Hepatocyte (in vitro differentiated cells): ENCODE results near the gene ANAPC2. TPM values are rescaled to one million over a fixed set of nuclear protein-coding genes. Genes with fewer than 3 reads are reported as not detected.

Experiments used
- DNase-seq: peaks from one replicate; pipeline ENCODE4 v3.0.0-alpha.2; 2016; ENCODE audit warnings: low spot score
- H2AFZ ChIP-seq: fragments of 200-600 bp; sonication (generic); 2 replicates; pipeline ENCODE4 v1.6.0; 2016; ENCODE audit warnings: antibody characterized with exemption, mild to moderate bottlenecking
- H3K27ac ChIP-seq: fragments of 200-600 bp; sonication (generic); 2 replicates; pipeline ENCODE4 v1.5.1; 2016; ENCODE audit warnings: mild to moderate bottlenecking
- H3K27me3 ChIP-seq: fragments of 200-600 bp; sonication (generic); 2 replicates; pipeline ENCODE4 v1.6.1; 2016
- H3K36me3 ChIP-seq: fragments of 200-600 bp; sonication (generic); replicated peaks from 2 replicates; pipeline ENCODE4 v1.5.1; 2016; ENCODE audit warnings: low read depth; ENCODE audit not compliant: insufficient read depth
- H3K4me1 ChIP-seq: fragments of 200-600 bp; sonication (generic); 2 replicates; pipeline ENCODE4 v1.5.1; 2016; ENCODE audit warnings: mild to moderate bottlenecking, moderate library complexity; ENCODE audit not compliant: insufficient read depth
- H3K4me2 ChIP-seq: fragments of 200-600 bp; sonication (generic); 2 replicates; pipeline ENCODE4 v1.6.0; 2016
- H3K4me3 ChIP-seq: fragments of 200-600 bp; sonication (generic); 2 replicates; pipeline ENCODE4 v1.5.1; 2016; ENCODE audit warnings: mild to moderate bottlenecking
- H3K79me2 ChIP-seq: fragments of 200-600 bp; sonication (generic); 2 replicates; pipeline ENCODE4 v1.6.0; 2017; ENCODE audit warnings: mild to moderate bottlenecking
- H3K9me2 ChIP-seq: fragments of 200-600 bp; sonication (generic); replicated peaks from 2 replicates; pipeline ENCODE4 v1.6.0; 2017; ENCODE audit warnings: mild to moderate bottlenecking; ENCODE audit not compliant: insufficient read depth
- H3K9me3 ChIP-seq: fragments of 200-600 bp; sonication (generic); 2 replicates; pipeline ENCODE4 v1.5.1; 2016; ENCODE audit warnings: low read depth, mild to moderate bottlenecking
- H4K20me1 ChIP-seq: fragments of 200-600 bp; sonication (generic); 2 replicates; pipeline ENCODE4 v1.6.0; 2016; ENCODE audit warnings: mild to moderate bottlenecking; ENCODE audit not compliant: insufficient read depth, poor library complexity, severe bottlenecking
- EZH2 ChIP-seq: fragments of 200-600 bp; sonication (generic); IDR thresholded peaks from 2 replicates; pipeline ENCODE4 v1.6.1; 2016; ENCODE audit warnings: antibody characterized with exemption, mild to moderate bottlenecking, borderline replicate concordance
- EZH2phosphoT487 ChIP-seq: fragments of 200-600 bp; sonication (generic); IDR thresholded peaks from one replicate; pipeline ENCODE4 v1.6.1; 2018; ENCODE audit warnings: antibody characterized with exemption, mild to moderate bottlenecking, low read depth, moderate library complexity; ENCODE audit not compliant: unreplicated experiment, severe bottlenecking
- WGBS: methylation state at CpG from one replicate; pipeline ENCODE4 v1.1.6; 2016; ENCODE audit warnings: low lambda C conversion rate; ENCODE audit errors: missing lambda C conversion rate; 5-methylcytosine and 5-hydroxymethylcytosine counted together
- polyA plus RNA-seq: library from polyadenylated mRNA; unstranded; fragments of >200 nt; fragmentation: Nextera tagmentation; extraction: Ambion mirVana; gene quantifications from 2 replicates; pipeline ENCODE4 v1.2.1, GENCODE V29; 2016
- total RNA-seq: library from RNA; depleted of rRNA; stranded (reverse); fragments of >200 nt; gene quantifications from 2 replicates; pipeline ENCODE4 v1.2.3, GENCODE V29; 2014
- TF ChIP-seq, protein P1 (sequence below): fragments of 200-600 bp; sonication (generic); IDR thresholded peaks from 2 replicates; pipeline ENCODE4 v1.5.1; 2016; ENCODE audit warnings: antibody characterized with exemption, mild to moderate bottlenecking; ENCODE audit not compliant: poor library complexity

The ANAPC2 gene
- total and polyA plus RNA-seq, 2 experiments from 2014 or later, result 12.2 to 21.3 TPM

- Histone ChIP-seq H2AFZ (no peak overlapping the region), H3K4me2 (peak overlapping the region; percentile 87), H3K36me3 (no peaks in the 10 kb centered on the region), H4K20me1 (peaks cover 19% of the 10 kb centered on the region), H3K9me2 (no peaks in the 10 kb centered on the region), H3K9me3 (no peaks in the 10 kb centered on the region), H3K27me3 (no peaks in the 10 kb centered on the region), H3K4me1 (peaks cover 47% of the 10 kb centered on the region), H3K4me3 (no peak overlapping the region), H3K79me2 (peaks cover 74% of the 10 kb centered on the region), H3K27ac (peak overlapping the region; percentile 65)
- WGBS, result 90% methylated on average over 8 of the region's 8 CpGs
- TF ChIP-seq EZH2, result no peak
- TF ChIP-seq, protein P1, sequence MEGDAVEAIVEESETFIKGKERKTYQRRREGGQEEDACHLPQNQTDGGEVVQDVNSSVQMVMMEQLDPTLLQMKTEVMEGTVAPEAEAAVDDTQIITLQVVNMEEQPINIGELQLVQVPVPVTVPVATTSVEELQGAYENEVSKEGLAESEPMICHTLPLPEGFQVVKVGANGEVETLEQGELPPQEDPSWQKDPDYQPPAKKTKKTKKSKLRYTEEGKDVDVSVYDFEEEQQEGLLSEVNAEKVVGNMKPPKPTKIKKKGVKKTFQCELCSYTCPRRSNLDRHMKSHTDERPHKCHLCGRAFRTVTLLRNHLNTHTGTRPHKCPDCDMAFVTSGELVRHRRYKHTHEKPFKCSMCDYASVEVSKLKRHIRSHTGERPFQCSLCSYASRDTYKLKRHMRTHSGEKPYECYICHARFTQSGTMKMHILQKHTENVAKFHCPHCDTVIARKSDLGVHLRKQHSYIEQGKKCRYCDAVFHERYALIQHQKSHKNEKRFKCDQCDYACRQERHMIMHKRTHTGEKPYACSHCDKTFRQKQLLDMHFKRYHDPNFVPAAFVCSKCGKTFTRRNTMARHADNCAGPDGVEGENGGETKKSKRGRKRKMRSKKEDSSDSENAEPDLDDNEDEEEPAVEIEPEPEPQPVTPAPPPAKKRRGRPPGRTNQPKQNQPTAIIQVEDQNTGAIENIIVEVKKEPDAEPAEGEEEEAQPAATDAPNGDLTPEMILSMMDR, result no peak
- no peak for TF ChIP-seq EZH2phosphoT487
- no peak for DNase-seq
Measured at GRCh38 chr9:137202966-137203365, 14.6 kb upstream of the ANAPC2 start.

- TF ChIP-seq EZH2 (no peak), EZH2phosphoT487 (no peak)
- TF ChIP-seq, protein P1, result no peak
Measured at GRCh38 chr9:137201205-137201868, 13.0 kb upstream of the ANAPC2 start.

GRCh38 chr9:137200311-137201204, 12.2 kb upstream of the ANAPC2 start, which contains the start of gene TPRN:
TPRN (minus strand) TSS chr9:137200741; CDS start chr9:137200711, 30 bp downstream.
- 2% methylated on average over 41 of the region's 118 CpGs for WGBS
- Histone ChIP-seq H3K9me3 (no peaks in the 10 kb centered on the region), H2AFZ (no peak within 1 kb of the TSS), H3K27me3 (no peaks in the 10 kb centered on the region), H3K4me1 (peaks cover 51% of the 10 kb centered on the region), H3K79me2 (peaks cover 82% of the 10 kb centered on the region), H3K4me3 (peak within 1 kb of the TSS; percentile 47), H4K20me1 (peaks cover 39% of the 10 kb centered on the region), H3K4me2 (peak within 1 kb of the TSS; percentile 99), H3K36me3 (no peaks in the 10 kb centered on the region), H3K9me2 (no peaks in the 10 kb centered on the region), H3K27ac (peak within 1 kb of the TSS; percentile 78)
- DNase-seq, result peak; percentile 100
- TF ChIP-seq EZH2phosphoT487 (no peak), EZH2 (no peak)
- TF ChIP-seq, protein P1, result no peak

More at GRCh38 chr9:137201205-137201868, 13.0 kb upstream of the ANAPC2 start:
- Histone ChIP-seq H3K9me2 (no peaks in the 10 kb centered on the region), H3K4me1 (peaks cover 48% of the 10 kb centered on the region), H3K27ac (peak overlapping the region; percentile 78), H2AFZ (no peak overlapping the region), H3K9me3 (no peaks in the 10 kb centered on the region), H4K20me1 (peaks cover 31% of the 10 kb centered on the region), H3K27me3 (no peaks in the 10 kb centered on the region), H3K4me2 (peak overlapping the region; percentile 87), H3K79me2 (peaks cover 82% of the 10 kb centered on the region), H3K36me3 (no peaks in the 10 kb centered on the region), H3K4me3 (peak overlapping the region; percentile 30)
- no peak for DNase-seq
- 25% methylated on average over 23 of the region's 23 CpGs for WGBS
